Measurements from ENCODE around the gene XRCC5. TPM values are rescaled to one million over a fixed set of nuclear protein-coding genes. Genes with fewer than 3 reads are reported as not detected.
"Not testable (repeated sequence)": the region's sequence is repeated elsewhere in the genome, so short reads cannot be mapped to it uniquely, and the experiment has no call there.

Gene XRCC5
- total RNA-seq, 1 experiment from 2014 or later: 290 TPM

- no peak for DNase-seq
- H3K27me3 ChIP-seq (ENCODE audit: low read length): no peaks in the 10 kb centered on the region
- CTCF ChIA-PET: interaction anchor here (0.8 kb wide), 1 partner anchor 51 kb away, joined by 4 read pairs; no protein-coding TSS in a partner anchor
These were observed 33.4 kb upstream of the XRCC5 start for GRCh38 chr2:216075510-216076485.

GRCh38 chr2:216078776-216079175 lies 30.4 kb upstream of the XRCC5 start:
- Histone ChIP-seq H3K27ac (ENCODE audit: low read length) (no peak overlapping the region), H3K4me2 (ENCODE audit: low read length) (no peak overlapping the region), H2AFZ (ENCODE audit: low read length) (no peak overlapping the region), H4K20me1 (ENCODE audit: low read length) (no peaks in the 10 kb centered on the region), H3K27me3 (ENCODE audit: low read length) (no peaks in the 10 kb centered on the region), H3K9ac (ENCODE audit: low read length) (no peak overlapping the region), H3K9me3 (ENCODE audit: low read length) (no peaks in the 10 kb centered on the region), H3F3A (ENCODE audit: low read length, unreplicated experiment) (no peaks in the 10 kb centered on the region), H3K36me3 (ENCODE audit: low read depth, low read length) (no peaks in the 10 kb centered on the region), H3K9me2 (replicated peaks; ENCODE audit: low read length) (no peaks in the 10 kb centered on the region), H3K79me2 (ENCODE audit: low read length) (peaks cover 5% of the 10 kb centered on the region; the same call in 1 of the 2 replicates), H3K4me3 (ENCODE audit: low read length) (no peak overlapping the region), H3K4me1 (ENCODE audit: insufficient read depth, low read length) (peaks cover 7% of the 10 kb centered on the region; the same call in 1 of the 2 replicates)
- DNase-seq: no peak
- BruUV-seq (replicated peaks): no TSS peak
- TF ChIP-seq CTCF (conservative IDR thresholded peaks at IDR 0.05; ENCODE audit: low read depth, low read length): no peak
- TF ChIP-seq EZH2 (IDR thresholded peaks at IDR 0.05; ENCODE audit: low read length, unreplicated experiment): no peak
- TF ChIP-seq EZH2phosphoT487 (IDR thresholded peaks at IDR 0.05; ENCODE audit: borderline replicate concordance, low read length): no peak
- ChIA-PET CTCF (no interaction called here), POLR2A (ENCODE audit: unreplicated experiment) (no interaction called here)
- intact Hi-C loops (cut with micrococcal nuclease): no loop called here
- no peak for ATAC-seq

More at GRCh38 chr2:216075510-216076485, 33.4 kb upstream of the XRCC5 start:
- peaks cover 3% of the 10 kb centered on the region; the same call in 1 of the 2 replicates for H3K4me1 ChIP-seq (ENCODE audit: insufficient read depth, low read length)
- no peaks in the 10 kb centered on the region for H3K36me3 ChIP-seq (ENCODE audit: low read depth, low read length)
- intact Hi-C loops (cut with micrococcal nuclease): no loop called here
- no peaks in the 10 kb centered on the region for H4K20me1 ChIP-seq (ENCODE audit: low read length)
- no TSS peak for BruUV-seq (replicated peaks)
- no peak overlapping the region for H3K4me3 ChIP-seq (ENCODE audit: low read length)
- no peak overlapping the region for H3K4me2 ChIP-seq (ENCODE audit: low read length)
- ATAC-seq: no peak
- H3K79me2 ChIP-seq (ENCODE audit: low read length): peaks cover 5% of the 10 kb centered on the region; the same call in 1 of the 2 replicates
- H3K9me2 ChIP-seq (replicated peaks; ENCODE audit: low read length): no peaks in the 10 kb centered on the region
- no peaks in the 10 kb centered on the region for H3F3A ChIP-seq (ENCODE audit: low read length, unreplicated experiment)
- POLR2A ChIA-PET (ENCODE audit: unreplicated experiment): no interaction called here
- H3K9me3 ChIP-seq (ENCODE audit: low read length): no peaks in the 10 kb centered on the region
- TF ChIP-seq CTCF (conservative IDR thresholded peaks at IDR 0.05; ENCODE audit: low read depth, low read length) (no peak), EZH2phosphoT487 (IDR thresholded peaks at IDR 0.05; ENCODE audit: borderline replicate concordance, low read length) (no peak), EZH2 (IDR thresholded peaks at IDR 0.05; ENCODE audit: low read length, unreplicated experiment) (no peak)
- H3K27ac ChIP-seq (ENCODE audit: low read length): no peak overlapping the region
- H3K9ac ChIP-seq (ENCODE audit: low read length): no peak overlapping the region
- H2AFZ ChIP-seq (ENCODE audit: low read length): no peak overlapping the region

- H3K4me3 ChIP-seq (ENCODE audit: low read length); CTCF ChIA-PET; H3K4me2 ChIP-seq (ENCODE audit: low read length); H3K9ac ChIP-seq (ENCODE audit: low read length); DNase-seq; H3K27ac ChIP-seq (ENCODE audit: low read length); H3K4me1 ChIP-seq (ENCODE audit: insufficient read depth, low read length); H4K20me1 ChIP-seq (ENCODE audit: low read length); POLR2A ChIA-PET (ENCODE audit: unreplicated experiment); H3K9me2 ChIP-seq (replicated peaks; ENCODE audit: low read length); ATAC-seq; H2AFZ ChIP-seq (ENCODE audit: low read length); H3K36me3 ChIP-seq (ENCODE audit: low read depth, low read length); H3K79me2 ChIP-seq (ENCODE audit: low read length); BruUV-seq (replicated peaks); H3K27me3 ChIP-seq (ENCODE audit: low read length); H3F3A ChIP-seq (ENCODE audit: low read length, unreplicated experiment); H3K9me3 ChIP-seq (ENCODE audit: low read length); intact Hi-C loops (cut with micrococcal nuclease): not testable (repeated sequence)
These were observed 29.1 kb upstream of the XRCC5 start for GRCh38 chr2:216080048-216080447.

Data from PC-3 (cell line).